GM18861 (cell line): ENCODE data around the gene C1QTNF5.

Source experiments
- ATAC-seq: cut with Tn5 transposase; IDR thresholded peaks from one replicate; pipeline ENCODE4 v1.9.1; 2021; ENCODE audit not compliant: unreplicated experiment

C1QTNF5 gene

DNA sequence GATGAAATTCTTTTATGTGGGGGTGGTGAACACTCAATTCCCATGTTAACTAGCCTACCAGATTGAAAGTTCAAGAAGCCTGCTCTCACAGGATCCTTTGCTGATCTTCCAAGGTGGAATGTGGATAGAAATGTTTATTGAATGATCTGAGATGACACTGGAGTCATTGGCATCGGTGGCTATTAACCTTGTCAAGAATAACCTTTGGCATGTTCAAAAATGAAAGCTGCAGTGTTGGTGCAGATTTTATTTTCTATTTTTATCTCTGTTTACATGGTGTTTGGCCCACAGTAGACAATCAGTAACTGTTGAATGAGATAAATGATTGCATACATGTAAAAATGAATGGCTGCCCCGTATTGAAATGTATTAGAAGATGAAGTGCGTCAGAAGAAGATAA is 42.7 kb downstream of the C1QTNF5 start:
- ATAC-seq = no peak

DNA sequence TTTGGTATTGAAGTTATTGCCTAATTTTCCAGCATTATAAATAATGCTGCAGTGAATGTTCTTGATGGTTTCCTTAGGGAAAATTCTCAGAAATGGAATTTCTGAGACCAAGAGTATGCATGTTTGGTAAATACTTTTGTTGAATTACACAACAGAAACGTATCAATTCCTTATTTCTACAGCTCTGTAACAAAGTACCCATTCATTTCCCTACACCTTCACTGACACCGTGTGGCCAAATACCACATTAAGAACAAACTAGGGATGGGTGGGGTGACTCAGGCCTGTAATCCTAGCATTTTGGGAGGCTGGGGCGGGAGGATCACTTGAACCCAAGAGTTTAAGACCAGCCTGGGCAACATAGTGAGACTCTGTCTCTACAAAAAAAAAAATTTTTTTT is 45.5 kb downstream of the C1QTNF5 start:
- no peak for ATAC-seq

DNA sequence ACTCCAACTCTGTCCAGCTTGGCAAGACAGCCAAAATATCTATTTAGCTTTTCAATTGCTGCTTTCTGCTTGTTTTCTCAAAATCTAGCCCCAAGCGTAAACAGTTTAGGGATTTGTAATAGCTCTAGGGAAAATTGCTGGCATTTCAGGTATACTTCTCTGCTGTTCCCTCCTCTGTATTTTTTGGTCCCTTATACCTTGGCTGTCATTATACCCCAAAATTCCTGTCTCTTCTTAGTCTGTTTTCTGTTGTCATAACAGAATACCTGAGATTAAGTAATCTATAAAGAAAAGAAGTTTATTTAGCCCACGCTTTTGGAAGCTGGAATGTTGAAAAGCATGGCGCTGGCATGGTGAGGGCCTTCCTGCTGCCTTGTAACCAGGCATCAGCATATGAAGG is 47.2 kb downstream of the C1QTNF5 start:
- ATAC-seq = no peak

DNA sequence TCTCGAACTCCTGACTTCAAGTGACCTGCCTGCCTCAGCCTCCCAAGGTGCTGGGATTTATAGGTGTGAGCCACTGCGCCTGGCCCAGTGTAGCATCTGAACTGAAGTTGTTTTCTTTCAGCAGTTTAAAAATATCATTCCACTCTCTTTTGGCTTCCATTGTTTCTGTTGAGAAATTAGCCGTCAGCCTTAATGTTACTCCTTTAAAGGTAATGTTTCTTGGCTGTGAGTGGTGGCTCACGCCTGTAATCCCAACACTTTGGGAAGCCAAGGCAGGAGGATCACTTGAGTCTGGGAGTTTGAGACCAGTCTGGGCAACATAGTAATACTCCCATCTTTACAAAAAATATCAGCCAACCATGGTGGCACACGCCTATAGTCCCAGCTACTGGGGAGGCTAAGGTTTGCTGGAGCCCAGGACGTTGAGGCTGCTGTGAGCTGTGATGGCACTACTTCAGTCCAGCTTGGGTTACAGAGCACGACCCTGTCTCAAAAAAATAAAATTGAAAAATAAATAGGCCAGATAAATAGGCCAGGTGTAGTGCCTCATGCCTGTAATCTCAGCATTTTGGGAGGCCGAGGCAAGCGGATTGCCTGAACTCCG is 49.7 kb downstream of the C1QTNF5 start:
- ATAC-seq = no peak
